Stimulated activated CD4-positive, alpha-beta T cell treated with anti-CD3 and anti-CD28 coated beads, TNF-alpha, amount 100 ng/mL, for 24 hours (primary cell): ENCODE measurements around the gene WWP2.
A peak's percentile ranks its signal among the peaks of the same experiment; 100 is the strongest.
"Not testable (repeated sequence)": the region's sequence is repeated elsewhere in the genome, so short reads cannot be mapped to it uniquely, and the experiment has no call there.

Experiments
- DNase-seq, 3 experiments: peaks; one replicate each; pipeline ENCODE4 v3.0.0-alpha.2; 2020; ENCODE audit warnings: low read depth in 3 of 3

Gene WWP2

GRCh38 chr16:69761983-69762813 is at the start of gene WWP2:
WWP2 (plus strand) TSS chr16:69762332; CDS start chr16:69787011, 24,679 bp downstream.
- DNase-seq, result peak; percentile 55 to 68 (median 57)

- DNase-seq, result no peak
Measured at GRCh38 chr16:69712914-69713581, 49.1 kb upstream of the WWP2 start.

GRCh38 chr16:69717066-69717465 is 45.1 kb upstream of the WWP2 start:
- no peak for DNase-seq

GRCh38 chr16:69718111-69718764 is 43.9 kb upstream of the WWP2 start:
- DNase-seq, result no peak

- no peak for DNase-seq
Measured at GRCh38 chr16:69720822-69721430, 41.2 kb upstream of the WWP2 start.

- DNase-seq, result no peak
Measured at GRCh38 chr16:69721441-69721957, 40.6 kb upstream of the WWP2 start.

GRCh38 chr16:69724414-69724873 is 37.7 kb upstream of the WWP2 start:
- DNase-seq, result no peak

- no peak for DNase-seq
Measured at GRCh38 chr16:69724981-69725479, 37.1 kb upstream of the WWP2 start.

- DNase-seq, result no peak
Measured at GRCh38 chr16:69725480-69726312, 36.4 kb upstream of the WWP2 start.

GRCh38 chr16:69726313-69727060 is 35.6 kb upstream of the WWP2 start, which contains the start of gene NQO1:
NQO1 (minus strand) TSS chr16:69726560; CDS start chr16:69726439, 121 bp downstream.
- DNase-seq, result peak; percentile 81 to 92 (median 82)

GRCh38 chr16:69727916-69728270 is 34.2 kb upstream of the WWP2 start:
- no peak for DNase-seq

- DNase-seq, result not testable (repeated sequence)
Measured at GRCh38 chr16:69729030-69729429, 33.1 kb upstream of the WWP2 start.

GRCh38 chr16:69731280-69731679 is 30.9 kb upstream of the WWP2 start:
- not testable (repeated sequence) for DNase-seq

- DNase-seq, result no peak
Measured at GRCh38 chr16:69732101-69732500, 30.0 kb upstream of the WWP2 start.

- no peak for DNase-seq
Measured at GRCh38 chr16:69741519-69741918, 20.6 kb upstream of the WWP2 start.

GRCh38 chr16:69741951-69742904 is 19.9 kb upstream of the WWP2 start:
- no peak for DNase-seq

- no peak for DNase-seq
Measured at GRCh38 chr16:69744363-69745231, 17.5 kb upstream of the WWP2 start.

- no peak for DNase-seq
Measured at GRCh38 chr16:69745232-69745612, 16.9 kb upstream of the WWP2 start.
